Erythroblast (primary cell): ENCODE results near the gene CAV1.

Experiments
- DNase-seq, 2 experiments: peaks; one replicate each; lab custom pipeline; 2025; lab: John Stamatoyannopoulos, UW
- GATA1 ChIP-seq: IDR thresholded peaks from 2 replicates; pipeline ENCODE4 v1.6.1; 2011; ENCODE audit warnings: low read depth, mild to moderate bottlenecking, control low read depth, low read length, moderate library complexity
- POLR2A ChIP-seq: IDR thresholded peaks from 2 replicates; pipeline ENCODE4 v1.6.1; 2011; ENCODE audit warnings: mild to moderate bottlenecking, low read length

The CAV1 gene

GRCh38 chr7:116547347-116547746 is 22.5 kb downstream of the CAV1 start:
- no peak for DNase-seq
- TF ChIP-seq POLR2A (no peak), GATA1 (no peak)

DNA sequence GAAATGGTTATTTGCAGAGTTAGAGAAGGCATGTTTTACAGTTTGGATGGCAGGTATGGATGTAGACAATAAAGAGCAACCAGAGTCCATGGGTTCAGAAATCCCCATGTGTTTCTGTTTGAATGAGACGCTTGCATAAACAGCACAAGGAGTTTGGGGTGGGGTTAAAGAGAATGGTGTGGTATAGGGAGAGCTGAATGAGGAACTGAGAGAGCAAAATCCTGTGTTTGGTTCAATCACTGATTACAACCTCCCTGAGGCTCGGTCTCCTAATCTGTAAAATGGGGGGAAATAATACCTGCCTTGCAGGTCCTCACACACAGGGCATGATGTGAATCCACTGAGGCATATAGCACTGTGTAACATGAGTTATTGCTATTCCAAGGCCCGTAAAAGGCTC is 23.7 kb downstream of the CAV1 start:
- TF ChIP-seq GATA1 (no peak), POLR2A (no peak)
- no peak for DNase-seq

- TF ChIP-seq GATA1: no peak
- no peak for TF ChIP-seq POLR2A
These were observed 24.5 kb downstream of the CAV1 start for GRCh38 chr7:116549370-116549769.

GRCh38 chr7:116551692-116552091 is 26.9 kb downstream of the CAV1 start:
- no peak for DNase-seq
- no peak for TF ChIP-seq GATA1
- no peak for TF ChIP-seq POLR2A

More at GRCh38 chr7:116549370-116549769, 24.5 kb downstream of the CAV1 start:
- DNase-seq: no peak

DNA sequence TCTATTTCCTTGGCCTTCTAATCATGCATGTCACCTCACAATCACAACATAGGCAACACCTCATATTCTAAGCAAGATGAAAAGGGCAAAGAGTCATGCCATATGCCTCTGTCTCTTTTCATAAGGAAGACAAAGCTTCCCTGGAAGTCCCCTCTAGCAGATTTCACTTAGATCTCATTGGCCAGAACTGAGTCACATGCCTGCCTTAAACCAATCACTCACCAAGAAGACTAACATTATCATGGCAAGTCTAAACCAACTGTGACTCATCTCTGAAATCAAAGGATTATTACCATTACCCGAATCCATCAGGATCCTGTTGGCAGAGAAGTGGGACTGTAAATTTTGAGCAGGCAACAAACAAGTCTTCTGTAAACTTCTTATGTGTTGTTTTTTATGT is 27.8 kb downstream of the CAV1 start:
- TF ChIP-seq GATA1 (no peak), POLR2A (no peak)
- DNase-seq: no peak

DNA sequence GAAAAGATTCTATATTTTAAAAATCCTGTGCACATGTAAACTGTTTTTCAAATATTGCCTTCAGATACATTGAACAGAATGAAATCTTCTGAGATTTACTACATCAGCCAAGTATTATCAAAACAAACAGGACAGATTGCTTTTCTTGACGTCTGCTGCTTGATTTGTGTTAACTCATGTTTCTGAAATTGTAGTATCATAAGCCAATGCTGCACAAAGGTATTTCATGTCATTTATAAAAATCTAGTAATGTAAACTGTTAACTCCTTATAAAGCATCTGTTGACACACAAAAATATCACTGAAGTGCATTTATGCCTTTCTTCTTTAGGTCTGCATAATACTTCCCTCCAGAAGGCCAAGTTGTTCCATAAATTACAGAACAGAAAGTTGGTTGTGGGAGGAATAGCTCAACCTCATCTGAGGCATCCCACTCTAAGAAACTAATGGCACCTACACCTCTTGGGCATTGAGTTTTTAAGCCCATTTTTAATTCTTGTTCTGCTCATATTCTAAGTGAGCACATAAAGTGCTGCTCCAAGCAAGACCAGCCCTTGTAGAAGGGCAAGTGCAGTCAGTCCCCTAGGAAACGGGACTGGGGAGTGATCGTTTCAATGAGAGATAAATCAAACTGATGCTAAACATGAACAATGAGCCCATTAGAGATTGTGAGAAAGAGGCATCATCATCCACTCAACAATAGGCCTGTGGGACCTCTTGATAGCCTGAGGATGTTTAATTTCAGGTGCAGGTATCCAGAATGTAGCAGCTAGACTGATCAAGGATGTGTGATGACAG is 28.5 kb downstream of the CAV1 start:
- DNase-seq: no peak
- no peak for TF ChIP-seq POLR2A
- no peak for TF ChIP-seq GATA1

DNA sequence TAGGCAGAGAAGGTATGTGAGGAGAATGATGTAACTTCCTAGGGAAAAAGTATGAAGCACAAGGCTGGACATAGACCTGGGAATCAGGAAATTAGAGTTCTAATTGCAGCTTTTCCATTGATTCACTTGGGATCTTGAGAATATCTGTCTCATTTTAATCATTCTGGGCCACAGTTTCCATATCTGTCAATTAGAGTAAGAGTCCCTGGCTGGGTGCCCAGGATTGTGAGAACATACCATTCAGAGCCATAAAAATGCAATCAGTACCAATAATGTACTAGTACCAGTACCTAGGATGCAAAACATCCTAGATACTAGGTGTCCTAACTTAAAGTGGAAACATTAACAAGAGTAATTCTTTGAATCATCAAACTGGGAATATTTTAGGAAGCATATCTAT is 29.6 kb downstream of the CAV1 start:
- TF ChIP-seq POLR2A: no peak

DNA sequence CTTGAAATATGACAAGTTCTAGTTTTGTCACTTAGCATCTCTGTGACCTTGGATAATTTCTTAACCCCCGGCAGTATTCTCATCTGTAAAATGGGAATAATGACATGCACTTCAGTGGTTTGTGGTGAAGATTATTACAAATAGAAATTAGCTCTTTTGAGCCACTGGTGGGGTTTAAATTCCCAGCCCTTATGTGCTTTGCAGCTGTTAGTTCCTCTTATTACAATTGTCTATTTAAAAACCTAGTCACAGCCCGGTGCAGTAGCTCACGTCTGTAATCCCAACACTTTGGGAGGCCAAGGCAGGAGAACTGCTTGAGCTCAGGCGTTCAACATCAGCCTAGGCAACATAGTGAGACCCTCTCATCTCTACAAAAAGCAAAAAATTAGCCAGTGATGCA is 30.1 kb downstream of the CAV1 start:
- TF ChIP-seq GATA1: no peak
- TF ChIP-seq POLR2A: no peak
- DNase-seq: no peak

More for the DNA sequence above, 29.6 kb downstream of the CAV1 start:
- DNase-seq: no peak

GRCh38 chr7:116557066-116557585 is 32.3 kb downstream of the CAV1 start:
- no peak for TF ChIP-seq POLR2A
- TF ChIP-seq GATA1: no peak
- DNase-seq: no peak

DNA sequence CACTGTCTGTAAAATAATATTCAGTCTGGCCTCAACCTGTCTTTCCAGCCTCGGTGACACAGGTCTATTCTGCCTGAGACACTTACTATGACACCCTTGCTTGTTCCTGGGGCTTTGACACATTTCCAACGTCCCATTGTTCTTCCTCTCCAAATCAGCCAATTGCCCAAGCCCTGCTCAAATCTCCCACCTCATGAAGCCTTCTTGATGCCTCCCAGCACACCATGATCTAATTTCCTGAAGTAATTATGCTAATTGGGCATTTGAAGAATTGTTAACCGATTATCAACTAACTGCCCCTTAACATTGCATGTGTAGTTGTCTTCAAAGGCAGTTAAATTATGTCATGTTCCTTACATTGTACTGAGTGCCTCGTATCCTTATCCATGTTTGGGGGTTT is 33.1 kb downstream of the CAV1 start:
- DNase-seq: no peak
- TF ChIP-seq GATA1 (no peak), POLR2A (no peak)

DNA sequence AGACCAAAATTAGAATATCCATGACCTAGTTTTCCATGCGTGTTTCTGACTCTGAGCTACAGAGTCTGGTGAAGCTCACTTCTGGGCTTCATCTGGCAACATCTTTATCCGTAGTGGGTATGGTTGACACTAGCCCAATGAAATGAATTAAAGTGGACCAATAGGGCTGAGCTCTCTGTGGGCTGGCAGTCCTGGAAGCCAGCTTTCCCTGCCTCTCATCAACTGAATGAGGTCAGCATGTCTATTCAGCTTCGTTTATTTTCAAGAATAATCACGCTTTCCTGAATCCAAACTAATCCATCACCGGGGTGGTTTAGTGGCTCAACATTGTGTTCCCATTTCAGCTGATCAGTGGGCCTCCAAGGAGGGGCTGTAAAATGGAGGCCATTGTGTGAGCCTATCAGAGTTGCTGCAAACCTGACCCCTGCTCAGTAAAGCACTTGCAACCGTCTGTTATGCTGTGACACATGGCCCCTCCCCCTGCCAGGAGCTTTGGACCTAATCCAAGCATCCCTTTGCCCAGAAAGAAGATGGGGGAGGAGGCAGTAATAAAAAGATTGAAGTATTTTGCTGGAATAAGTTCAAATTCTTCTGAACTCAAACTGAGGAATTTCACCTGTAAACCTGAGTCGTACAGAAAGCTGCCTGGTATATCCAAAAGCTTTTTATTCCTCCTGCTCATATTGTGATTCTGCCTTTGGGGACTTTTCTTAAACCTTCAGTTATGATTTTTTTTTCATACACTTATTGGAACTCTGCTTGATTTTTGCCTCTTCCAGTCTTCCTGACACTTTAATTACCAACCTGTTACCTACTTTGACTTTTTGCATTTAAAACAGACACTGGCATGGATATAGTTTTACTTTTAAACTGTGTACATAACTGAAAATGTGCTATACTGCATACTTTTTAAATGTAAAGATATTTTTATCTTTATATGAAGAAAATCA is 35.5 kb downstream of the CAV1 start:
- no peak for DNase-seq
- TF ChIP-seq GATA1: no peak

- DNase-seq: no peak
- no peak for TF ChIP-seq POLR2A
- no peak for TF ChIP-seq GATA1
These were observed 37.1 kb downstream of the CAV1 start for GRCh38 chr7:116561697-116562483.

DNA sequence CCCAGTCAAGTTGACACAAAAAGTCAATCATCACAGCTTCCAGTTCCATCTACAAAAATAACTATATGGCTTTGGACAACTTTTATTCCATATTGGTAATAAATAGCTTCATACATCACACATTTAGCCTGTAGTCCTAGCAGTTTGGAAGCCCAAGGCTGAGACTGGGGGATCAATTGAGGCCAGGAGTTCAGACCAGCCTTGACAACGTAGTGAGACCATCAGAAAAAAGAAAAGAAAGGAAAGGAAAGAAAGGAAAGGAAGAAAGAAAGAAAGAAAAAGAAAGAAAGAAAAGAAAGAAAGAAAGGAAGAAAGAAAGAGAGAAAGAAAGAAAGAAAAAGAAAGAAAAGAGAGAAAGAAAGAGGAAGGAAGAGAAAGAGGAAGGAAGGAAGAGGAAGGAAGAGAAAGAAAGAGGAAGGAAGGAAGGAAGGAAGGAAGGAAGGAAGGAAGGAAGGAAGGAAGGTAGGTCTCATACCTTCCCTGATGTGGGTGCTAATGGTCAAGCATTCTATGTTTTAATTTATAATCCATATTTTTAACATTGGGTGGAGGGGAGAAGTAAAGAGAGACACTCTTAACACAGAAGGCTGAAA is 37.8 kb downstream of the CAV1 start:
- TF ChIP-seq POLR2A (no peak), GATA1 (no peak)
- no peak for DNase-seq
